Neural progenitor cell (in vitro differentiated cells): ENCODE measurements around the gene FIBCD1. TPM values are rescaled to one million over a fixed set of nuclear protein-coding genes. Genes with fewer than 3 reads are reported as not detected.

Experiments
- DNase-seq: peaks from one replicate; pipeline ENCODE4 v3.0.0-alpha.2; 2016; ENCODE audit warnings: low spot score
- H2AFZ ChIP-seq: fragments of 200-600 bp; sonication (generic); replicated peaks from 2 replicates; pipeline ENCODE4 v1.6.1; 2016; ENCODE audit warnings: antibody characterized with exemption
- H3F3A ChIP-seq: fragments of 200-600 bp; sonication (generic); 2 replicates; pipeline ENCODE4 v1.6.1; 2016; ENCODE audit warnings: antibody characterized with exemption, low read depth
- H3K27ac ChIP-seq: fragments of 200-600 bp; sonication (generic); 2 replicates; pipeline ENCODE4 v1.5.1; 2016; ENCODE audit warnings: mild to moderate bottlenecking
- H3K27me3 ChIP-seq: fragments of 200-600 bp; sonication (generic); 2 replicates; pipeline ENCODE4 v1.6.1; 2016; ENCODE audit warnings: mild to moderate bottlenecking, moderate library complexity
- H3K36me3 ChIP-seq: fragments of 200-600 bp; sonication (generic); 2 replicates; pipeline ENCODE4 v1.5.1; 2016
- H3K4me1 ChIP-seq: fragments of 200-600 bp; sonication (generic); 2 replicates; pipeline ENCODE4 v1.6.1; 2016; ENCODE audit warnings: mixed run types
- H3K4me2 ChIP-seq: fragments of 200-600 bp; sonication (generic); 2 replicates; pipeline ENCODE4 v1.6.1; 2016
- H3K4me3 ChIP-seq: fragments of 200-600 bp; sonication (generic); 2 replicates; pipeline ENCODE4 v1.5.1; 2016
- H3K79me2 ChIP-seq: fragments of 200-600 bp; sonication (generic); 2 replicates; pipeline ENCODE4 v1.6.1; 2016; ENCODE audit warnings: low read depth
- H3K9ac ChIP-seq: fragments of 200-600 bp; sonication (generic); 2 replicates; pipeline ENCODE4 v1.6.1; 2016
- H3K9me3 ChIP-seq: fragments of 200-600 bp; sonication (generic); 2 replicates; pipeline ENCODE4 v1.5.1; 2016; ENCODE audit warnings: low read depth
- H4K20me1 ChIP-seq: fragments of 200-600 bp; sonication (generic); 2 replicates; pipeline ENCODE4 v1.6.1; 2016; ENCODE audit warnings: low read depth
- H3K27ac Mint-ChIP-seq: 3 replicates; pipeline ENCODE4 v1.8.0; 2021; ENCODE audit warnings: mixed read lengths
- H3K27me3 Mint-ChIP-seq: 2 replicates; pipeline ENCODE4 v1.8.0; 2022; ENCODE audit warnings: low read depth, mild to moderate bottlenecking, inconsistent platforms, moderate library complexity, mixed read lengths; ENCODE audit not compliant: insufficient read depth
- H3K36me3 Mint-ChIP-seq: 3 replicates; pipeline ENCODE4 v1.8.0; 2021; ENCODE audit warnings: mixed read lengths
- H3K4me1 Mint-ChIP-seq: 3 replicates; pipeline ENCODE4 v1.8.0; 2021; ENCODE audit warnings: mixed read lengths
- H3K4me3 Mint-ChIP-seq: 3 replicates; pipeline ENCODE4 v1.8.0; 2021; ENCODE audit warnings: mild to moderate bottlenecking, moderate library complexity, mixed read lengths
- H3K9me3 Mint-ChIP-seq: 3 replicates; pipeline ENCODE4 v1.8.0; 2020; ENCODE audit warnings: mixed read lengths
- EZH2 ChIP-seq: fragments of 200-600 bp; sonication (generic); IDR thresholded peaks from 2 replicates; pipeline ENCODE4 v1.6.1; 2017; ENCODE audit warnings: antibody characterized with exemption, mild to moderate bottlenecking, moderate library complexity
- EZH2phosphoT487 ChIP-seq: fragments of 200-600 bp; sonication (generic); IDR thresholded peaks from 2 replicates; pipeline ENCODE4 v1.6.1; 2017; ENCODE audit warnings: antibody characterized with exemption
- total RNA-seq: library from RNA; depleted of rRNA; stranded (reverse); fragments of >200 nt; gene quantifications from 2 replicates; pipeline ENCODE4 v1.2.3, GENCODE V29; 2015; ENCODE audit warnings: low replicate concordance
- TF ChIP-seq, protein P1 (sequence below): fragments of 200-600 bp; sonication (generic); IDR thresholded peaks from 2 replicates; pipeline ENCODE4 v1.5.1; 2017; ENCODE audit warnings: antibody characterized with exemption, mild to moderate bottlenecking

The FIBCD1 gene
- total RNA-seq, 1 donor from 2014 or later: 1.8 TPM

DNA sequence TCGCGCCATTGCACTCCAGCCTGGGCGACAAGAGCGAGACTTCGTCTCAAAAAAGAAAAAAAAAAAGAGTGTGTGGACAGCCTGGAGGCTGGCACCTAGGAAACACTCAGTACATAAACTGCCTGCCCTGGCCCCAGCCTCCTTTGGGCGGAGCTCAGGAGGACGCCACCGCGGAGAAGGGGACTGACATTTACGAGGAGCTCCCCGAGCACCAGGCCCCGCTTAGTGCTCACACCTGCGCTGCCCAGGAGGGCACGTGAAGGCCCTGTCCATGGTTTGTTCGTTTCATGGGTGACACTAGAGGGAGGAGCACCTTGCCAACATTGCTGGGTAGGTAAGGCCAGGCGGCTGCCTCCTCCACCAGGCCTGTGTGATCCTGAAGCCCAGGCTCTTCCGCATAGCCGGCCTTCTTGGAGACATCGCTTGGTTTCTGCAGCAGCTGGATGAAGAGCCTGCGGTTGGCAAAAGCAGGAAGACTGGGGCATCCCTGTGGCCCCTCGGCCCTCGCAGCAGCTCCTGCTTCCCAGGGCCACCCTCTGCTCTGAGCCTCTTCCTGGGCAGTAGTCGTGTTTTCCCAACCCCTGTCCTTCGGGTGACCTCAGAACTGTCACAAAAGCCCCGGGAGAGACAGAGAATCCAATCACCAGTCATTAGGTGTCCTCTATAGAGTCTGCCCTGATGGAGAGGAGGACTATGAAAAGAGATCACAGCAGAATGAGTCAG lies 43.8 kb upstream of the FIBCD1 start:
- Histone ChIP-seq H3K9me3 (no peaks in the 10 kb centered on the region), H2AFZ (no peak overlapping the region), H4K20me1 (no peaks in the 10 kb centered on the region), H3K4me3 (no peak overlapping the region), H3K79me2 (no peaks in the 10 kb centered on the region), H3K27ac (no peak overlapping the region), H3K36me3 (no peaks in the 10 kb centered on the region), H3F3A (no peaks in the 10 kb centered on the region), H3K9ac (no peak overlapping the region), H3K4me2 (no peak overlapping the region), H3K27me3 (no peaks in the 10 kb centered on the region), H3K4me1 (peaks cover 19% of the 10 kb centered on the region)
- DNase-seq: no peak
- no peaks in the 10 kb centered on the region for H3K36me3 Mint-ChIP-seq
- no peaks in the 10 kb centered on the region for H3K9me3 Mint-ChIP-seq
- TF ChIP-seq EZH2: no peak
- TF ChIP-seq, protein P1, sequence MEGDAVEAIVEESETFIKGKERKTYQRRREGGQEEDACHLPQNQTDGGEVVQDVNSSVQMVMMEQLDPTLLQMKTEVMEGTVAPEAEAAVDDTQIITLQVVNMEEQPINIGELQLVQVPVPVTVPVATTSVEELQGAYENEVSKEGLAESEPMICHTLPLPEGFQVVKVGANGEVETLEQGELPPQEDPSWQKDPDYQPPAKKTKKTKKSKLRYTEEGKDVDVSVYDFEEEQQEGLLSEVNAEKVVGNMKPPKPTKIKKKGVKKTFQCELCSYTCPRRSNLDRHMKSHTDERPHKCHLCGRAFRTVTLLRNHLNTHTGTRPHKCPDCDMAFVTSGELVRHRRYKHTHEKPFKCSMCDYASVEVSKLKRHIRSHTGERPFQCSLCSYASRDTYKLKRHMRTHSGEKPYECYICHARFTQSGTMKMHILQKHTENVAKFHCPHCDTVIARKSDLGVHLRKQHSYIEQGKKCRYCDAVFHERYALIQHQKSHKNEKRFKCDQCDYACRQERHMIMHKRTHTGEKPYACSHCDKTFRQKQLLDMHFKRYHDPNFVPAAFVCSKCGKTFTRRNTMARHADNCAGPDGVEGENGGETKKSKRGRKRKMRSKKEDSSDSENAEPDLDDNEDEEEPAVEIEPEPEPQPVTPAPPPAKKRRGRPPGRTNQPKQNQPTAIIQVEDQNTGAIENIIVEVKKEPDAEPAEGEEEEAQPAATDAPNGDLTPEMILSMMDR: no peak
- TF ChIP-seq EZH2phosphoT487: no peak
- peaks cover 68% of the 10 kb centered on the region for H3K4me1 Mint-ChIP-seq
- H3K27ac Mint-ChIP-seq: peak overlapping the region; percentile 74
- no peak overlapping the region for H3K4me3 Mint-ChIP-seq
- H3K27me3 Mint-ChIP-seq: peaks cover 8% of the 10 kb centered on the region

DNA sequence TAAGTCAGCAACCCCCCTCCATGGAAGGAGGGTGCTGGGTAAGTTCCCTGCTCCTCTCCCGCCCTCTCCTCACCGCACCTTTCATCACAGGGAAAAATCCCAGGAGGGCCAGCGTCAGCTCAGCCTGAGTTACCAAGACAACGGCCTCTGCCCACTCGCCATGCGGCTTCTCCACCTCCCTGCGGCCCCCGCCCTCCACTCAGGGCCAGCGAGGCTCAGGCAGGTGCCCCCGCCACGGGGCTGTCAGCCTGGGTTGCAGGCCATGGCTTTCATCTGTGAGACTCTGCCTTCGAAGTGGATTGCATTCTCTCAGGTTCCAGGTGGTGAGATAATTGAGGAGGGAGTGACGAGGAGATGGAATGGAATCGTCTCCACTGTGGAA lies 42.7 kb upstream of the FIBCD1 start:
- peaks cover 8% of the 10 kb centered on the region for H3K27me3 Mint-ChIP-seq
- TF ChIP-seq, protein P1: no peak
- no peak for TF ChIP-seq EZH2phosphoT487
- H3K9me3 ChIP-seq: no peaks in the 10 kb centered on the region
- H3K4me1 ChIP-seq: peaks cover 19% of the 10 kb centered on the region
- no peaks in the 10 kb centered on the region for H4K20me1 ChIP-seq
- H3K4me3 ChIP-seq: no peak overlapping the region
- peak overlapping the region; percentile 89 for H3K27ac Mint-ChIP-seq
- H3K4me1 Mint-ChIP-seq: peaks cover 63% of the 10 kb centered on the region
- H3K36me3 Mint-ChIP-seq: no peaks in the 10 kb centered on the region
- no peaks in the 10 kb centered on the region for H3K79me2 ChIP-seq
- no peaks in the 10 kb centered on the region for H3F3A ChIP-seq
- no peaks in the 10 kb centered on the region for H3K36me3 ChIP-seq
- no peak overlapping the region for H3K27ac ChIP-seq
- no peaks in the 10 kb centered on the region for H3K9me3 Mint-ChIP-seq
- H2AFZ ChIP-seq: no peak overlapping the region
- H3K4me2 ChIP-seq: no peak overlapping the region
- peak overlapping the region; percentile 57 for H3K4me3 Mint-ChIP-seq
- DNase-seq: no peak
- no peaks in the 10 kb centered on the region for H3K27me3 ChIP-seq
- H3K9ac ChIP-seq: no peak overlapping the region

DNA sequence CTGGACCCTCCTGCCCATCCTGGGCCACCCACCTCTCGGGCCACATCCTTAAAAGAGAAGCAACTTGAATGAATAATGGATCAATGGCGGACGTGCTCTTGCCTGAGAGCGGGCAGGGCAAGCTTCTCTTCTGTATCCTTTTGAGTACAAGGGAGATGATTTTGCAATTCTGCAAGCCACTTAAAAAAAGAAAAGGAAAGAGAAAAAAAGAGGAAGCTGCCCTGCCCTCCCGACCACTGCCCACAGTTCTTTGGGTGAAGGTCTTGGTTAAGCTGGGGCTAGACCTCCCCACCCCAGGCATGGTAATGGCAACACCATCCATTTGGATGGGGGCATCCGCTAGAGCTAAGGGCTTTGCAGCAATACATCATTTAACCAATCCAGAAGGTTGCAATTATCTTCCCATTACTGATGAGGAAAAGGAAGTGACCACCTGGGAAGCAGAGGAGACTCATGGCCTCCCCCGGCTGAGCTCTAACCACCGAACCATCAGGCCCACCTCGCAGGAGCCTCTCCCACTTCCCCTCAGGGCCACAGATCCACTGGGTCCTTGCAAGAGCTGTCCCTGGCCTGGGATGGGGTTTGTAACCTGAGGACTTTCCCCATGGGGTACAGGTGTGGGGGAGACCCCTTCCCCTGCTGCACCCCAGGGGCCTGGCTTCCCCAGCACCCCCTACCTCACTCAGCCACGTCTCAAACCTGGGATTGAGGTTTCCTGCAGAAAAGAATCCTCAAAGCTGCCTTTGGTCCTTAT lies 42.1 kb upstream of the FIBCD1 start:
- Histone ChIP-seq H2AFZ (no peak overlapping the region), H3K27me3 (no peaks in the 10 kb centered on the region), H3K9ac (no peak overlapping the region), H4K20me1 (no peaks in the 10 kb centered on the region), H3K79me2 (no peaks in the 10 kb centered on the region), H3K9me3 (no peaks in the 10 kb centered on the region), H3F3A (no peaks in the 10 kb centered on the region), H3K4me1 (peaks cover 19% of the 10 kb centered on the region), H3K4me2 (no peak overlapping the region), H3K36me3 (no peaks in the 10 kb centered on the region), H3K27ac (no peak overlapping the region), H3K4me3 (no peak overlapping the region)
- peaks cover 60% of the 10 kb centered on the region for H3K4me1 Mint-ChIP-seq
- H3K27ac Mint-ChIP-seq: peak overlapping the region; percentile 78
- H3K36me3 Mint-ChIP-seq: no peaks in the 10 kb centered on the region
- peak overlapping the region; percentile 57 for H3K4me3 Mint-ChIP-seq
- no peaks in the 10 kb centered on the region for H3K9me3 Mint-ChIP-seq
- H3K27me3 Mint-ChIP-seq: peaks cover 11% of the 10 kb centered on the region
- no peak for DNase-seq
- no peak for TF ChIP-seq EZH2
- TF ChIP-seq, protein P1: no peak
- no peak for TF ChIP-seq EZH2phosphoT487
